Middle frontal gyrus (tissue), 1 donor: ENCODE results near the gene NCOA3.

Experiments used
- DNase-seq: peaks from one replicate; pipeline ENCODE4 v3.0.0-alpha.2; 2015; ENCODE audit warnings: low spot score; ENCODE audit errors: extremely low spot score

The NCOA3 gene

DNA sequence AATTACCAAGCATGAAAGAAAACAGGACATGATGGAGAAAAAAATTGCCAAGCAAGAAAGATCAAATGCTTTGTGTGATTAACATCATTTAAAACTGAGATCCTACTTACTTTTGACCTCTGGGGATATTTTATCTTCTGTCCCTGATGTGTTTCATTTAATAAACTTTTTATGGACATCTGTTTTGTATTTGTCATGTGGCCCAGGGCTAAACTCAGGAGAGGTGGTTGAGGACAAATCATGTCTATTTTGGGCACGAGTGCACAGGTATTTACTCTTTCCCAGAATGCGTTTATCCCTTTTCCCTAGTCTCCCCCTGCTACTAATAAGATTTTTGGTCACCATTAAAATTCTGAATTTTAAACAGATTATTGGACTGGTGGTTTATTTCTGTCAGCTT lies 128.2 kb downstream of the NCOA3 start:
- DNase-seq = no peak

- no peak for DNase-seq
Measured at GRCh38 chr20:47631078-47631477, 129.4 kb downstream of the NCOA3 start.

GRCh38 chr20:47635256-47635655 lies 133.6 kb downstream of the NCOA3 start:
- no peak for DNase-seq

- no peak for DNase-seq
Measured at GRCh38 chr20:47638851-47639250, 137.2 kb downstream of the NCOA3 start.

- DNase-seq = no peak
Measured at GRCh38 chr20:47642118-47642517, 140.4 kb downstream of the NCOA3 start.

DNA sequence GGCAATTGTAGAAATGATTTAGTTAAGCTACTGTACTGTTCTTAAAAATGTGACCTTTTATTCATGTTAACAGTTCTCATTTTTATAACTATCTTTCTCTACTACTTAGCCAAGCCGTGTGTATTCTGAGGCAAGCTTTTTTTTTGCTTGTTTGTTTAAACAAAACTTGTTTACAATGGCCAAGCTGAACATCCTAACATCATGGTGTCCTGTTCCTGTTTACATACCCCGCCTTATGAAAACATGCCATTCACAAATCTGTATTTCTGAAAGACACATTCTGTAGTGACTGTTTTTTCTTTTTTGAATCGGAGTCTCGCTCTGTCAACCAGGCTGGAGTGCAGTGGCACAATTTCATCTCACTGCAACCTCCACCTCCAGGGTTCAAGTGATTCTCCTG lies 140.9 kb downstream of the NCOA3 start:
- DNase-seq = no peak

DNA sequence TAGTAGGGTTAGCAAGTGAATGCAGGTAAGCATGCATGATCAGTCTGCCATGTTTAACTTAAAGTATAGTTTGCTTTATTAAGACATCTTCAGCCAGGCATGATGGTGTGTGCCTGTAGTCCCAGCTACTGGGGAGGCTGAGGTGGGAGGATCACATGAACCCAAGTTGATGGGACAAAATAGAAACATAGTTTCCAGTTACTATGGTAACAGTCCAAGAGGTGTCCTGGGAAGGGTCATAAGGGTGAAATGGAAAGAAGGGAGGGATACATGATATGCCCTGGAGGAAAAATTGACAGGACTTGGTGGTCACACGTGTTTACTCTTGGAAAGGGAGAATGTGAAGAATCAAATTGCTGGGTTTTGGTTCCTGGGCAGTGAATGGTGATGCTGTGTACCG lies 143.9 kb downstream of the NCOA3 start:
- no peak for DNase-seq

- DNase-seq = no peak
Measured at GRCh38 chr20:47647994-47648393, 146.3 kb downstream of the NCOA3 start.

- no peak for DNase-seq
Measured at GRCh38 chr20:47648943-47649342, 147.3 kb downstream of the NCOA3 start.

DNA sequence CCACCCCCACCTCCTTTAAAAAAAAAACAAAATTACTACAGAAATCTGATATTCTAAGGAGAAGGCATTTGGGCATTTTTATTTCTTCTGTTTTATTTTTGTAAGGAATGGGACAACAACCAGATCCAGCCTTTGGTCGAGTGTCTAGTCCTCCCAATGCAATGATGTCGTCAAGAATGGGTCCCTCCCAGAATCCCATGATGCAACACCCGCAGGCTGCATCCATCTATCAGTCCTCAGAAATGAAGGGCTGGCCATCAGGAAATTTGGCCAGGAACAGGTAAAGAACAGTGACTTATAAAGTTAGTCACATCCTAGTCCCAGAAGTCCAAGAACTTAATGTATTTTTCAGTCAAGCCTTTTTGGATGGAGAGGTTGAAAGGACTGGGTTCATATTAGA lies 150.6 kb downstream of the NCOA3 start:
- DNase-seq = no peak

- no peak for DNase-seq
Measured at GRCh38 chr20:47652794-47653193, 151.1 kb downstream of the NCOA3 start.

GRCh38 chr20:47653869-47654268 lies 152.2 kb downstream of the NCOA3 start:
- no peak for DNase-seq

DNA sequence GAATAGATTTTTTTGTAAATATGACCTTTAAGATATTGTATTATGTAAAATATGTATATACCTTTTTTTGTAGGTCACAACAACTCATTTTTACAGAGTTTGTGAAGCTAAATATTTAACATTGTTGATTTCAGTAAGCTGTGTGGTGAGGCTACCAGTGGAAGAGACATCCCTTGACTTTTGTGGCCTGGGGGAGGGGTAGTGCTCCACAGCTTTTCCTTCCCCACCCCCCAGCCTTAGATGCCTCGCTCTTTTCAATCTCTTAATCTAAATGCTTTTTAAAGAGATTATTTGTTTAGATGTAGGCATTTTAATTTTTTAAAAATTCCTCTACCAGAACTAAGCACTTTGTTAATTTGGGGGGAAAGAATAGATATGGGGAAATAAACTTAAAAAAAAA lies 152.7 kb downstream of the NCOA3 start:
- no peak for DNase-seq

- DNase-seq = no peak
Measured at GRCh38 chr20:47655635-47656034, 153.9 kb downstream of the NCOA3 start.

GRCh38 chr20:47656318-47656717 lies 154.6 kb downstream of the NCOA3 start:
- no peak for DNase-seq

DNA sequence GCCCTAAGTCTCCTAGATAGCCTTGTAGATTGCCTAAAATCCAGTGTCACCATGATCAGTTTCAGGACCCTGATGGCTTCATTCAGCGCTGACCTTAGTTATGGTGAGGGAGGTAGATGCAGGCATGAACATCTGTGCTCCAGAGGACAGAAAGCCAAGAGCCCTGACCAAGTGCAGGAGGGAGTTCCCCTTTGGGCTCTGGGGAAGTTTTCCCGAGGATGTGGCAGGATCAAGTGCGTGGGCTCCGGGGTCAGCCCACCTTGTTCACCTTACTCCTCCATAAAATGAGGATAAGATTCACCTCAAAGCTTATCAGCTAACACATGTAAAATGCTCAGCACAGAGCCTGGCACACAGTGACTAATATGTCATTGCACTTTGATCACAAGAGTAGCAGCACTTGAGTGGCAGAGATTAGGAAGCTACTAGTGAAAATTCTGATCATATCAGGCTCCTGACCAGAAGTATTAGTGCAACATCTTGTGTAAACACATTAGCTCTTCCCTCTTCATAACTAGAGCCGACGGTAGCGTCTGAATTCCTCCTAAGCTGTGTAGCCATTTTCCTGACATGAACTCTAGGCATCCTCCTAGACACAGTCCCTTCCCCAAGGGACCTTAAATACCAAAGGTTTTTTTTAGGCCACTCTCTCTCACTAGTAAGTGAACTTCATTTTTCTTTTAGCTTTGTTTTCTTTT lies 158.4 kb downstream of the NCOA3 start:
- no peak for DNase-seq

DNA sequence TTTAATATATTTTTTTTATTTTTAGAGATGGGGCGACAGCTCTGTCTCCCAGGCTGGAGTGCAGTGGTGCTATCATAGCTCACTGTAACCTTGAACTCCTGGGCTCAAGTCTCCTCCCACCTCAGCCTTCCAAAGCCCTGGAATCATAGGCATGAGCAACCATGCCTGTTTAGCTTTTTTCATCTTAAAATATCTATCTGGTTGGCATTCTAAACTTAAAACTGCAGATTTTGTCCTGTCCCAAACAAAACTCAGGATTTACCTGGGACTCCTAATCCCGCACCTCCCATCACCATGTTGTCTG lies 158.9 kb downstream of the NCOA3 start:
- DNase-seq = no peak

DNA sequence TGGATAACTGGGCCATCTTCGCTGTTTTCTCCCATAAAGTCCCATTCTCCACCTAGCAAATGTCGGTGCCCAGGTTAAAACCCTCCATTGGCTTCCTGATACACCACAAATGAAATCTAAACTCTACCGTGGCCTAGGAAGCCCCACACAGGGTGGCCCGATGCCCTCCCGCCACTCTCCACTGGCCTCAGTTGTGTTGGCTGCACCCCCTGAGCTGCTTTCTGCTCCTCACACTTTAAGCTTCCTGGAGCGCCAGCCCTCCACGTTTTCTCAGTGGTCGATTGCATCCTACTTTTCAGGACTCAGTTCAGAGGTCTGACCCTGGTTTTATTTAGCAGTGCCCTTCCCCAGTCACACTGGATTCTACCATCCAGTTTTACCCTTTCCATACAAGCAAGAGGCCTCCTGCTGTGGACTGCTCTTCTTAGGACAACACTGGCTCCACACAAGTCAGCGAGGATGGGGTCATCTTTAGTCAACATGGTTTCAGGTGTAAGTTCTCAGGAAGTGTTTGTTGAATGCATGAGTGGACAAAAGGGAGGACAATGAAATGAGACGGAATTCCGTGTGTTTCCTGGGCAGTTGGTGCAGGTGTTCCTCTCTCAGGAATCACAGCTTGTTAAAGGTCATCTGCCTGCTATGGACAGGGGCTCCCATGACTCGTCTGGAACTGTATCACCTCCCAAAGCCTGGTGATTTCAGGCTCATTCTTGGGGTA lies 159.5 kb downstream of the NCOA3 start:
- no peak for DNase-seq

DNA sequence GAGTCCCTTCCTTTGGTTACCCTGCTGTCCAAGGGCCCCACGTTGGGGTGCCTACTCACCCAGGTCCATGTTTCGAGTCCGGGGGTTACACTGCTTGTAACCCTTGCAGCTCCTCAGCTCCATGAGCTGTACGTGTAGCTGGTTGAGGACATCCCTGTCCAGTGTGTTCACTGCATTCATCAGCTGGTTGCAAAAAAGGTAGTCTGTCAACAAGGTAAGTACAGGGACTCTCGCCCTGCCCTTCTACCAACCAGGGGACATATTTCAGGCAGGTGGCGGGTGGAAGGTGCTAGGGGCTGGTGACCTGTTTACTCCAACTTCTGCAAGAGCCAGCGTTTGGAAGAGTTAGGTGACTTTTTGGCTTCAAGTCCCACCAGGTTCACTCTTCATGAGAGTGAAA lies 160.0 kb downstream of the NCOA3 start:
- DNase-seq = no peak

DNA sequence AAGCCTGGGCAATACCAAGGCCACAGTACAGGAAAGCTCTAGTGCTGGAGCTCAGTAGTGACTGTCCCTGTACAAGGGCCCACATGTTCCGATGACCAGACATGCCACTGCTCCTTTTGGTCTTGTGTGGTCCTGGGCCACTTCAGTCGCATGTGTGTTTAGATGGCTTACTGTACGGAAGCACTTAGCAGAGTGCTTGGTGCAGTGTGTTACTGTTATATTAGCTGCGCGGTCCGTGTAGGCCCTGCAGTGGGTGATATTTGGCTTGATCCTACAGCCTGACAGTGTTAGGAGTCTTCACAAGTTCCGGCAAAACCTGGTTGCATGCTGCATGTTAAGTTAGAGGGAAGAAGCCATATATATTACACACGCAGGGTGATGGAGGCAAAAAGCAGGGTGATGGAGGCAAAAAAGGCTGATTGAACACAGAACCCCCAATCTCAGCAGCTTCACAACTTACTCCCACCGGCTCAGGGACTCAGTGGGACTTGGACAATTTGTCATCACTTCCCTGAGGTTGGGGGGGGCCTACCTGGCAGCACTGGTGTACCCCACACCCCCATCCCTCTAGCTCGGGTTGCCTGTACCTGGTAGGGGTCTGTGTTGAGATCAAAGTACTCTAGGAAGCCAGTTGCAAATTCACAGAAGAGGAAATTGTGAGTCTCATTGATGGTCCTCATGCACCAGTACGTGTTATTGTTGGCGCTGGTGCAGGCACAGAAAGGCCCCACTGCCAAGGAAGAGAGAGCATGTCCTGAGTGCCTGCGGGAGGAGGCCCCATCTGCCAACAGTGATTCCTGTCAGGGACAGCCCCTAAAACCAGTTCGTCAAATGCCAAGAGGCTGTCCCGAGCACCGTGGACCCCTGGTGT lies 161.0 kb downstream of the NCOA3 start:
- DNase-seq = no peak

GRCh38 chr20:47663354-47664067 lies 161.8 kb downstream of the NCOA3 start:
- peak; percentile 36 for DNase-seq

DNA sequence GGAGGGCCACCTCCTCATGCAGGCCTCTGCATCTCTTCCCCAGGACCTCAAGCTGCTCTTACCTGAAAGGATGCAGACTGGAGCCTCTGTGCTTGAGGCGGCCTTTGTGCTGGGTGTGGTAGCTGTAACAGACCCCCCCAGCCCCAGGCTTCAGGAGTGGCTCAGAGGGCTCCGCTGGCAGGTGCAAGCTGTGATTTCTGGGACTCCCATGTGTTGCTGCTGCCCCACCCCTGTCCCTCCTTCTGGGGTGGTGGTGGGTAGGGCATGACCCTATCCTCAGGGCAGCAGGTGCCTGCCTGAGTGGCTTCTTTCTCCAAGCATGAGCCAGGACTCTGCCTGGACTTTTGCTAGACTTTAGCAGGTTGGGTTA lies 162.4 kb downstream of the NCOA3 start:
- DNase-seq = no peak
